ENCODE data around the gene HM13.

The HM13 gene

DNA sequence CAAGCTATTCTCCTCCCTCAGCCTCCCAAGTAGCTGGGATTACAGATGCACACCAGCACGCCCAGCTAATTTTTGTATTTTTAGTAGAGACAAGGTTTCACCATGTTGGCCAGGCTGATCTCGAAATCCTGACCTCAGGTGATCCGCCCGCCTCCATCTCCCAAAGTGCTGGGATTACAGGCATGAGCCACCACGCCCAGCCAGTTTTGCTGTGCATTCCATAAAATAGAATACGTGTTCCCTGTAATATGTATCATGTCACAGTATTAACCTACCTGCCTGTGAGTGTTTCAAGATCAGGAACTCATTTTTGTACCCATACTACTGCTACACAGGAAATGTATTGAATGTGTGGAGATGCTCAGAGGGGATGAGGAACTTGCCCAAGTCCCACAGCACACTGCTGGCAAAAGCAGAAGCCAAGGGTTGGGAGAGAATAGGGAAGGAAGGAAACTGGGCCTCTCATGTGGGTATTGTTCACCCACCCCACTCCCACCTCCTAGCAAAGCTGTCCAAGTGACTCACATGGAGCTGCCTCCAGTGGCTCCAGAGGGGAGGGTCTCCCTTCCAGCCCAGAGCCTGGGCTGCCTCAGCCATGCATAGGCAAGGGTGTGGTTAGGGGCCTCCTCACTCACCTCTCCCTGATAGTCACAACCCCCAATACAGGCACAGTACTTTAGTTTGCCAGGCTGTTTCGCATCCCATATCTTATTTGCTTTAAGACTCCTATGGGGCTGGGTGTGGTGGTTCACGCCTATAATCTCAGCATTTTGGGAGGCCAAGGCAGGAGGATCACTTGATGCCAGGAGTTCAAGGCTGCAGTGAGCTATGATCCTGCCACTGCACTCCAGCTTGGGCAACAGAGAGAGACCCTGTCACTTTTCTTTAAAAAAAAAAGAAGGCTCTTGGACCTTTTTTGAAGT lies 9.4 kb downstream of the HM13 start:
- Histone ChIP-seq H3K4me2 (ENCODE audit: low read depth, low read length, poor library complexity, severe bottlenecking) (no peak overlapping the region), H3K27me3 (ENCODE audit: insufficient read depth, low read length, poor library complexity, severe bottlenecking) (no peaks in the 10 kb centered on the region), H3K9ac (ENCODE audit: low read depth, low read length, poor library complexity, severe bottlenecking) (no peak overlapping the region), H3K9me2 (replicated peaks; ENCODE audit: low read depth, low read length) (no peaks in the 10 kb centered on the region), H3K4me1 (ENCODE audit: insufficient read depth, low read length, poor library complexity, severe bottlenecking) (peaks cover 10% of the 10 kb centered on the region), H3K79me2 (ENCODE audit: insufficient read depth, low read length) (peaks cover 42% of the 10 kb centered on the region), H3K4me3 (ENCODE audit: low read length, poor library complexity, severe bottlenecking) (no peak overlapping the region), H3F3A (ENCODE audit: low read depth) (no peaks in the 10 kb centered on the region), H3K36me3 (ENCODE audit: insufficient read depth, low read length) (peaks cover 20% of the 10 kb centered on the region; the same call in 1 of the 2 replicates), H3K9me3 (ENCODE audit: insufficient read depth, low read depth, low read length) (no peaks in the 10 kb centered on the region), H2AFZ (ENCODE audit: low read length) (no peak overlapping the region), H4K20me1 (ENCODE audit: insufficient read depth, low read length, poor library complexity, severe bottlenecking) (peaks cover 3% of the 10 kb centered on the region)
- no peak for TF ChIP-seq EZH2phosphoT487 (IDR thresholded peaks at IDR 0.05; ENCODE audit: borderline replicate concordance)
- TF ChIP-seq, protein P1, sequence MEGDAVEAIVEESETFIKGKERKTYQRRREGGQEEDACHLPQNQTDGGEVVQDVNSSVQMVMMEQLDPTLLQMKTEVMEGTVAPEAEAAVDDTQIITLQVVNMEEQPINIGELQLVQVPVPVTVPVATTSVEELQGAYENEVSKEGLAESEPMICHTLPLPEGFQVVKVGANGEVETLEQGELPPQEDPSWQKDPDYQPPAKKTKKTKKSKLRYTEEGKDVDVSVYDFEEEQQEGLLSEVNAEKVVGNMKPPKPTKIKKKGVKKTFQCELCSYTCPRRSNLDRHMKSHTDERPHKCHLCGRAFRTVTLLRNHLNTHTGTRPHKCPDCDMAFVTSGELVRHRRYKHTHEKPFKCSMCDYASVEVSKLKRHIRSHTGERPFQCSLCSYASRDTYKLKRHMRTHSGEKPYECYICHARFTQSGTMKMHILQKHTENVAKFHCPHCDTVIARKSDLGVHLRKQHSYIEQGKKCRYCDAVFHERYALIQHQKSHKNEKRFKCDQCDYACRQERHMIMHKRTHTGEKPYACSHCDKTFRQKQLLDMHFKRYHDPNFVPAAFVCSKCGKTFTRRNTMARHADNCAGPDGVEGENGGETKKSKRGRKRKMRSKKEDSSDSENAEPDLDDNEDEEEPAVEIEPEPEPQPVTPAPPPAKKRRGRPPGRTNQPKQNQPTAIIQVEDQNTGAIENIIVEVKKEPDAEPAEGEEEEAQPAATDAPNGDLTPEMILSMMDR (conservative IDR thresholded peaks at IDR 0.05; ENCODE audit: low read length), result no peak

DNA sequence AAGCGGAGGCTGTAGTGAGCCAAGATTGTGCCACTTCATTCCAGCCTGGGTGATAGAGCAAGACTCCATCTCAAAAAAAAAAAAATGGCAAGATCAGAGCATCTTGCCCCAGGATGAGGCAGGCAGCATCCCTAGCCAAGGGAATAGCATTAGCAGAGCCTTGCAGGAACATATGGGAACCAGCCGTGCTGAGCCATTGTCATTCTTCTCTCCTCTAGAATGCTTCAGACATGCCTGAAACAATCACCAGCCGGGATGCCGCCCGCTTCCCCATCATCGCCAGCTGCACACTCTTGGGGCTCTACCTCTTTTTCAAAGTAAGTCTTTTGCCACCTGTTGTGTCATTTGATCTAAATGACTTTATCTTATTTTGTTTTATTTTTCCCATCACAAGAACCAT lies 13.0 kb downstream of the HM13 start:
- H3K79me2 ChIP-seq (ENCODE audit: insufficient read depth, low read length), result peaks cover 15% of the 10 kb centered on the region; the same call in 1 of the 2 replicates
- H3K9ac ChIP-seq (ENCODE audit: low read depth, low read length, poor library complexity, severe bottlenecking), result no peak overlapping the region
- peaks cover 4% of the 10 kb centered on the region for H3K4me1 ChIP-seq (ENCODE audit: insufficient read depth, low read length, poor library complexity, severe bottlenecking)
- no peaks in the 10 kb centered on the region for H3K27me3 ChIP-seq (ENCODE audit: insufficient read depth, low read length, poor library complexity, severe bottlenecking)
- H2AFZ ChIP-seq (ENCODE audit: low read length), result no peak overlapping the region
- H4K20me1 ChIP-seq (ENCODE audit: insufficient read depth, low read length, poor library complexity, severe bottlenecking), result peaks cover 3% of the 10 kb centered on the region
- no peak overlapping the region for H3K4me3 ChIP-seq (ENCODE audit: low read length, poor library complexity, severe bottlenecking)
- H3K4me2 ChIP-seq (ENCODE audit: low read depth, low read length, poor library complexity, severe bottlenecking), result no peak overlapping the region
- TF ChIP-seq, protein P1 (conservative IDR thresholded peaks at IDR 0.05; ENCODE audit: low read length), result no peak
- TF ChIP-seq EZH2phosphoT487 (IDR thresholded peaks at IDR 0.05; ENCODE audit: borderline replicate concordance), result no peak
- peaks cover 46% of the 10 kb centered on the region; the same call in 1 of the 2 replicates for H3K36me3 ChIP-seq (ENCODE audit: insufficient read depth, low read length)
- no peaks in the 10 kb centered on the region for H3K9me2 ChIP-seq (replicated peaks; ENCODE audit: low read depth, low read length)
- no peaks in the 10 kb centered on the region for H3F3A ChIP-seq (ENCODE audit: low read depth)
- no peaks in the 10 kb centered on the region for H3K9me3 ChIP-seq (ENCODE audit: insufficient read depth, low read depth, low read length)

DNA sequence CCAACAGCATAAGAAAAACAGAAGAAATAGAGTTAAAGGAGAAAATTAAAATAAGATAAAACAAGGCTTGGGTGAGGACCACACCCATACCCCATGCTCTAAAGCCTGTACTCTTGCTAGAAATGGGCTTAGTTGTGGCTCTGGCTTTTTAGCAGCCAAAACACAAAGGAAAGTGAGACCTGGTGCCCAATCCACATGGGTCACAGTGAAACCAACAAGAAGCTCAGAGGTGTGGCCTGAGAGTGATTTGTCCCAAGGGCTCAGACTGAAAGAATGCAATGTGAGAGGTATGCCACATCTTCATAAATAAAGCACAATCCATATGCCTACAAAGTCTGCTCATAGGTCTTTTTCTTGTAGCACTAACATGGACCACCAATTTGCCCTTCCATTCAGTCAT lies 21.1 kb downstream of the HM13 start:
- no peak overlapping the region for H2AFZ ChIP-seq (ENCODE audit: low read length)
- H3K4me1 ChIP-seq (ENCODE audit: insufficient read depth, low read length, poor library complexity, severe bottlenecking), result no peaks in the 10 kb centered on the region
- H3K9ac ChIP-seq (ENCODE audit: low read depth, low read length, poor library complexity, severe bottlenecking), result no peak overlapping the region
- H3K9me2 ChIP-seq (replicated peaks; ENCODE audit: low read depth, low read length), result no peaks in the 10 kb centered on the region
- no peaks in the 10 kb centered on the region for H3F3A ChIP-seq (ENCODE audit: low read depth)
- no peaks in the 10 kb centered on the region for H3K27me3 ChIP-seq (ENCODE audit: insufficient read depth, low read length, poor library complexity, severe bottlenecking)
- H3K9me3 ChIP-seq (ENCODE audit: insufficient read depth, low read depth, low read length), result no peaks in the 10 kb centered on the region
- H3K4me3 ChIP-seq (ENCODE audit: low read length, poor library complexity, severe bottlenecking), result no peak overlapping the region
- H3K4me2 ChIP-seq (ENCODE audit: low read depth, low read length, poor library complexity, severe bottlenecking), result no peak overlapping the region
- H3K79me2 ChIP-seq (ENCODE audit: insufficient read depth, low read length), result no peaks in the 10 kb centered on the region
- H4K20me1 ChIP-seq (ENCODE audit: insufficient read depth, low read length, poor library complexity, severe bottlenecking), result no peaks in the 10 kb centered on the region
- peaks cover 89% of the 10 kb centered on the region for H3K36me3 ChIP-seq (ENCODE audit: insufficient read depth, low read length)
- TF ChIP-seq, protein P1 (conservative IDR thresholded peaks at IDR 0.05; ENCODE audit: low read length), result no peak
- no peak for TF ChIP-seq EZH2phosphoT487 (IDR thresholded peaks at IDR 0.05; ENCODE audit: borderline replicate concordance)

Measured in Loucy (cell line).